HCT116 (cell line): Measurements from ENCODE around the gene HIPK2. TPM values are rescaled to one million over a fixed set of nuclear protein-coding genes. Genes with fewer than 3 reads are reported as not detected.

ENCODE experiments used
- ATAC-seq: fragments of 200-7000 bp; cut with Tn5 transposase; 2 replicates; pipeline ENCODE4 v1.9.1; 2020; ENCODE audit warnings: mild to moderate bottlenecking, moderate library complexity
- BruUV-seq: library from RNA; stranded (reverse); fragments of 400-500 nt; replicated peaks from 2 replicates; lab custom pipeline; 2021; lab: Mats Ljungman, UMichigan
- CTCF ChIA-PET: fragments of 300-600 bp; sonication (Branson Sonifier 250); formaldehyde crosslinking; loops from one replicate; lab custom pipeline; 2021; ENCODE audit warnings: antibody characterized with exemption; lab: Charles Lee
- POLR2A ChIA-PET: fragments of 300-600, 350-600 bp; sonication (Branson Sonifier 250); formaldehyde crosslinking; loops from one replicate; lab custom pipeline; 2021; ENCODE audit warnings: antibody characterized with exemption; lab: Charles Lee
- RAD21 ChIA-PET, 2 experiments: fragments of 300-600 bp; sonication (Branson Sonifier 250); formaldehyde crosslinking; loops; one replicate each; lab custom pipeline; 2023; ENCODE audit warnings: low total read pairs in 2 of 2; ENCODE audit not compliant: uncharacterized antibody in 2 of 2, unreplicated experiment in 2 of 2, low non-redundant PET in 1 of 2; lab: Charles Lee
- DNase-seq: peaks from one replicate; pipeline ENCODE4 v3.0.0-alpha.2; 2010; ENCODE audit warnings: low read depth, low spot score
- H2AFZ ChIP-seq: fragments of 200-600 bp; shearing (Covaris generic), sonication (generic); 2 replicates; pipeline ENCODE4 v1.6.1; 2017; ENCODE audit warnings: low read depth, mixed run types, mixed read lengths, antibody characterized with exemption, low read length; ENCODE audit not compliant: poor library complexity, severe bottlenecking
- H3K27ac ChIP-seq: 2 replicates; pipeline ENCODE4 v1.5.1; 2012; ENCODE audit warnings: low read depth, low read length
- H3K27me3 ChIP-seq: fragments of 200-600 bp; sonication (generic); 2 replicates; pipeline ENCODE4 v1.6.1; 2016; ENCODE audit warnings: mixed run types, low read length, mixed read lengths; ENCODE audit not compliant: insufficient read depth
- H3K36me3 ChIP-seq, 2 experiments: fragments of 200-500 bp in 1 of 2; fragments of 200-600 bp in 1 of 2; sonication (Bioruptor generic) in 1 of 2; sonication (generic) in 1 of 2; 2 replicates each; pipeline versions ENCODE4 v1.5.1 to v1.6.1; 2014 to 2016; ENCODE audit warnings: low read length in 2 of 2, inconsistent platforms in 1 of 2, mixed read lengths in 1 of 2, mixed run types in 1 of 2; ENCODE audit not compliant: insufficient read depth in 2 of 2, control insufficient read depth in 1 of 2
- H3K4me1 ChIP-seq, 2 experiments: fragments of 200-600 bp in 1 of 2; sonication (generic) in 1 of 2; 2 replicates each; pipeline versions ENCODE4 v1.5.1 to v1.6.1; 2012 to 2017; ENCODE audit warnings: low read length in 2 of 2, inconsistent platforms in 1 of 2, mild to moderate bottlenecking in 1 of 2, mixed read lengths in 1 of 2, mixed run types in 1 of 2, moderate library complexity in 1 of 2; ENCODE audit not compliant: insufficient read depth in 2 of 2, control insufficient read depth in 1 of 2
- H3K4me2 ChIP-seq: fragments of 200-600 bp; sonication (generic); 2 replicates; pipeline ENCODE4 v1.6.1; 2017; ENCODE audit warnings: mixed run types, low read length, mixed read lengths
- H3K4me3 ChIP-seq, 2 experiments: fragments of 200-600 bp in 1 of 2; sonication (generic) in 1 of 2; replicated peaks in 1 of 2; 2 replicates each; pipeline ENCODE4 v1.5.1; 2011 to 2016; ENCODE audit warnings: low read length in 2 of 2, control low read depth in 1 of 2, low read depth in 1 of 2, mild to moderate bottlenecking in 1 of 2, mixed read lengths in 1 of 2, mixed run types in 1 of 2
- H3K79me2 ChIP-seq: fragments of 200-600 bp; sonication (generic); 2 replicates; pipeline ENCODE4 v1.6.1; 2017; ENCODE audit warnings: mild to moderate bottlenecking, mixed run types, low read length, moderate library complexity, mixed read lengths; ENCODE audit not compliant: insufficient read depth
- H3K9ac ChIP-seq: fragments of 200-600 bp; sonication (generic); 2 replicates; pipeline ENCODE4 v1.6.1; 2016; ENCODE audit warnings: low read length, mixed read lengths
- H3K9me2 ChIP-seq: fragments of 200-600 bp; sonication (generic), shearing (Covaris generic); 2 replicates; pipeline ENCODE4 v1.6.1; 2017; ENCODE audit warnings: mixed run types, mild to moderate bottlenecking, moderate library complexity; ENCODE audit not compliant: insufficient read depth
- H3K9me3 ChIP-seq, 2 experiments: fragments of 200-500 bp in 1 of 2; fragments of 200-600 bp in 1 of 2; sonication (Bioruptor generic) in 1 of 2; sonication (generic) in 1 of 2; 2 replicates each; pipeline ENCODE4 v1.6.1; 2014 to 2017; ENCODE audit warnings: low read length in 2 of 2, mixed read lengths in 2 of 2, inconsistent platforms in 1 of 2, low read depth in 1 of 2, mild to moderate bottlenecking in 1 of 2, mixed run types in 1 of 2, moderate library complexity in 1 of 2; ENCODE audit not compliant: control insufficient read depth in 1 of 2, insufficient read depth in 1 of 2
- H4K20me1 ChIP-seq: fragments of 200-600 bp; sonication (generic), shearing (Covaris generic); 2 replicates; pipeline ENCODE4 v1.6.1; 2017; ENCODE audit warnings: mixed run types, mild to moderate bottlenecking, moderate library complexity; ENCODE audit not compliant: insufficient read depth
- MAX ChIP-seq: IDR thresholded peaks from 2 replicates; pipeline ENCODE4 v1.6.1; 2012
- POLR2A ChIP-seq: IDR thresholded peaks from 2 replicates; pipeline ENCODE4 v1.7.0; 2011; ENCODE audit warnings: borderline replicate concordance; ENCODE audit not compliant: insufficient read depth, insufficient read length; ENCODE audit errors: extremely low read depth
- REST ChIP-seq: IDR thresholded peaks from 2 replicates; pipeline ENCODE4 v1.6.1; 2012; ENCODE audit warnings: low read depth
- SIN3A ChIP-seq: IDR thresholded peaks from 2 replicates; pipeline ENCODE4 v1.6.1; 2012; ENCODE audit warnings: low read depth
- SRF ChIP-seq: IDR thresholded peaks from 2 replicates; pipeline ENCODE4 v1.6.1; 2012; ENCODE audit warnings: low read depth
- TCF7L2 ChIP-seq: IDR thresholded peaks from 2 replicates; pipeline ENCODE4 v1.7.0; 2011; ENCODE audit warnings: borderline replicate concordance, inconsistent platforms; ENCODE audit not compliant: insufficient read depth, insufficient read length; ENCODE audit errors: extremely low read depth
- YY1 ChIP-seq: IDR thresholded peaks from 2 replicates; pipeline ENCODE4 v1.6.1; 2011; ENCODE audit warnings: low read length, low read depth, moderate library complexity, mild to moderate bottlenecking; ENCODE audit not compliant: insufficient replicate concordance; ENCODE audit errors: extremely low read depth
- intact Hi-C: fragments of 100-400 bp; cut with micrococcal nuclease; formaldehyde crosslinking; loops from 2 replicates; pipeline ENCODE4 v1.10.0; 2022
- total RNA-seq: library from RNA; stranded (reverse); gene quantifications from one replicate; pipeline ENCODE4 v1.2.1, GENCODE V29; 2021; ENCODE audit not compliant: unreplicated experiment

Gene HIPK2
- total RNA-seq, 1 experiment from 2014 or later = 49.5 TPM

GRCh38 chr7:139706837-139707236 is 71.0 kb downstream of the HIPK2 start:
- Histone ChIP-seq H3K36me3 (peaks cover 4 to 5% of the 10 kb centered on the region in 2 experiments; a peak in 1 of 4 replicates), H3K79me2 (peaks cover 25% of the 10 kb centered on the region), H3K27ac (no peak overlapping the region), H3K27me3 (no peaks in the 10 kb centered on the region), H3K9me2 (no peaks in the 10 kb centered on the region), H4K20me1 (no peaks in the 10 kb centered on the region), H2AFZ (no peak overlapping the region), H3K9me3 (no peaks in the 10 kb centered on the region), H3K4me3 (no peak overlapping the region), H3K9ac (no peak overlapping the region), H3K4me2 (no peak overlapping the region), H3K4me1 (no peaks in the 10 kb centered on the region)
- BruUV-seq = no TSS peak
- no peak for TF ChIP-seq REST
- TF ChIP-seq TCF7L2 = no peak
- no peak for TF ChIP-seq SIN3A
- TF ChIP-seq MAX = no peak
- TF ChIP-seq SRF = no peak
- no peak for TF ChIP-seq YY1
- TF ChIP-seq POLR2A = no peak
- intact Hi-C loops = no loop called here
- RAD21 ChIA-PET = no interaction called here
- DNase-seq = no peak
- POLR2A ChIA-PET = no interaction called here
- ATAC-seq = no peak
- CTCF ChIA-PET = no interaction called here
